Measurements from ENCODE around the gene DPYSL5. TPM values are rescaled to one million over a fixed set of nuclear protein-coding genes. Genes with fewer than 3 reads are reported as not detected.
A peak's percentile ranks its signal among the peaks of the same experiment; 100 is the strongest.

Gene DPYSL5
- total and polyA plus RNA-seq, 2 of the 13 experiments (the other 11 are each of a cell fraction or from before 2014, with no cell fraction given) = 0.15 TPM; not detected in 1

GRCh38 chr2:26991717-26992116 lies 143.8 kb downstream of the DPYSL5 start:
- ATAC-seq = peak; percentile 75
- no peaks in the 10 kb centered on the region for H4K20me1 ChIP-seq (ENCODE audit: insufficient read depth, low read length)
- no peaks in the 10 kb centered on the region for H3K9me3 ChIP-seq (ENCODE audit: low read length)
- ChIA-PET POLR2A (no interaction called here), CTCF (ENCODE audit: low intra/inter-chr PET ratio, low total read pairs) (no interaction called here)
- intact Hi-C loops (cut with micrococcal nuclease; ENCODE audit: unreplicated experiment) (no loop called here), in situ Hi-C loops (cut with HindIII; ENCODE audit: extremely low pct_ligation_motif_present, low pct_unique_long_range_greater_than_20kb) (no loop called here)
- peaks cover 0 to 14% of the 10 kb centered on the region in 2 experiments; a peak in 1 of 5 replicates for H3K27me3 ChIP-seq (ENCODE audit: control insufficient read depth in 1 of 2, insufficient read depth in 2 of 2, low read length in 2 of 2)
- H3K4me3 ChIP-seq (replicated peaks in 1 of 3; ENCODE audit: insufficient read depth in 1 of 3, low read depth in 2 of 3, low read length in 3 of 3) = no peak overlapping the region
- DNase-seq (ENCODE audit: low spot score) = peak; percentile 53
- peak; percentile 39 for FAIRE-seq
- no peaks in the 10 kb centered on the region for H3K36me3 ChIP-seq (replicated peaks in 1 of 2; ENCODE audit: control insufficient read depth in 1 of 2, insufficient read depth in 2 of 2, low read length in 2 of 2)
- H3K4me1 ChIP-seq (ENCODE audit: insufficient read depth, low read length) = peaks cover 9% of the 10 kb centered on the region
- H3K9ac ChIP-seq (ENCODE audit: insufficient read depth, low read depth, low read length) = no peak overlapping the region
- H2AFZ ChIP-seq (ENCODE audit: low read length) = no peak overlapping the region
- H3K27ac ChIP-seq (ENCODE audit: extremely low read length, insufficient read depth, low read length) = no peak overlapping the region
- 6% methylated on average over 5 of the region's 5 CpGs for WGBS (ENCODE audit: low lambda C conversion rate)
- no TSS peak for BruUV-seq (replicated peaks)
- no peak overlapping the region for H3K4me2 ChIP-seq (ENCODE audit: low read depth, low read length)
- no peaks in the 10 kb centered on the region for H3K79me2 ChIP-seq (ENCODE audit: insufficient read depth, low read length)
- TF ChIP-seq ZNF609 (CRISPR knock-in tag; IDR thresholded peaks at IDR 0.05; ENCODE audit: borderline replicate concordance) (no peak), MEIS1 (CRISPR knock-in tag; IDR thresholded peaks at IDR 0.05; ENCODE audit: borderline replicate concordance) (no peak), RXRB (CRISPR knock-in tag; IDR thresholded peaks at IDR 0.05; ENCODE audit: borderline replicate concordance) (0 out of 2 replicates have a peak, but pooled peaks have one; percentile 30), NFKBIZ (CRISPR knock-in tag; IDR thresholded peaks at IDR 0.05) (no peak), KAT2B (IDR thresholded peaks at IDR 0.05; ENCODE audit: borderline replicate concordance, low read depth, low read length) (no peak), ZNF225 (CRISPR knock-in tag; IDR thresholded peaks at IDR 0.05) (no peak), NR2F6 (IDR thresholded peaks at IDR 0.05) (0 out of 2 replicates have a peak, but pooled peaks have one; percentile 17), NR2F6 (CRISPR knock-in tag; IDR thresholded peaks at IDR 0.05) (peak; percentile 41; the same call in 1 of the 2 replicates), ZNF800 (CRISPR knock-in tag; IDR thresholded peaks at IDR 0.05) (no peak), ZNF773 (CRISPR knock-in tag; IDR thresholded peaks at IDR 0.05; ENCODE audit: borderline replicate concordance) (no peak), DBP (CRISPR knock-in tag; IDR thresholded peaks at IDR 0.05; ENCODE audit: not compliant biosample characterization) (no peak), HNRNPL (IDR thresholded peaks at IDR 0.05; ENCODE audit: low read depth, low read length) (no peak), HOXA5 (CRISPR knock-in tag; IDR thresholded peaks at IDR 0.05) (no peak), RNF219 (CRISPR knock-in tag; IDR thresholded peaks at IDR 0.05) (no peak), RARA (CRISPR knock-in tag; IDR thresholded peaks at IDR 0.05) (peak; percentile 48; the same call in 1 of the 2 replicates), ZNF224 (CRISPR knock-in tag; IDR thresholded peaks at IDR 0.05) (no peak)

All from HepG2 (cell line).